Type B pancreatic cell (in vitro differentiated cells): ENCODE measurements around the gene HDDC3. TPM values are rescaled to one million over a fixed set of nuclear protein-coding genes. Genes with fewer than 3 reads are reported as not detected.

Experiments
- DNase-seq: peaks from one replicate; pipeline ENCODE4 v3.0.0; 2021; ENCODE audit warnings: mixed read lengths; ENCODE audit not compliant: unreplicated experiment; ENCODE audit errors: extremely low spot score
- H3K27ac Mint-ChIP-seq: 2 replicates; pipeline ENCODE4 v1.8.0; 2021; ENCODE audit warnings: mild to moderate bottlenecking, mixed read lengths
- H3K27me3 Mint-ChIP-seq: 2 replicates; pipeline ENCODE4 v1.8.0; 2021; ENCODE audit warnings: mixed read lengths
- H3K36me3 Mint-ChIP-seq: 2 replicates; pipeline ENCODE4 v1.8.0; 2021; ENCODE audit warnings: mixed read lengths
- H3K4me1 Mint-ChIP-seq: one replicate; pipeline ENCODE4 v1.8.0; 2021; ENCODE audit warnings: mixed read lengths; ENCODE audit not compliant: unreplicated experiment
- H3K4me3 Mint-ChIP-seq: 2 replicates; pipeline ENCODE4 v1.8.0; 2021; ENCODE audit warnings: mild to moderate bottlenecking, mixed read lengths
- H3K9me3 Mint-ChIP-seq: 2 replicates; pipeline ENCODE4 v1.8.0; 2021; ENCODE audit warnings: mixed read lengths
- total RNA-seq: library from RNA; stranded (reverse); gene quantifications from 2 replicates; pipeline ENCODE4 v1.2.1, GENCODE V29; 2021; ENCODE audit warnings: low replicate concordance
- TF ChIP-seq, protein P1 (sequence below): fragments of 200-600 bp; sonication (generic); conservative IDR thresholded peaks from 2 replicates; pipeline ENCODE4 v1.5.0; 2021; ENCODE audit warnings: antibody characterized with exemption, mild to moderate bottlenecking

HDDC3 gene
- total RNA-seq, 1 donor from 2014 or later: 16.8 TPM

DNA sequence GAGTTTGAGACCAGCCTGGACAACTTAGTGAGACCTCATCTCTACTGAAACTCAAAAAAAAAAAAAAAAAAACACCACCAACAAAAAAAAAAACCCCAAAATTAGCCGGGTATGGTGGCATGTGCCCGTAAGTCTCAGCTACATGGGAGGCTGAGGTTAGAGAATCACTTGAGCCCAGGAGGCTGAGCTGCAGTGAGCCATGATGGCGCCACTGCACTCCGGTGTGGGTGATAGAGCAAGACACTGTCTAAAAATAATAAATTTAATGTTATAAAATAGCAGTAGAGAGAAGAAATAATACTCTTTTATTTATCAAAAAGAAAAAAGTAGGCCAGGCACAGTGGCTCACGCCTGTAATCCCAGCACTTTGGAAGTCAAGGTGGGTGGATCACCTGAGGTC lies 39.8 kb upstream of the HDDC3 start:
- no peaks in the 10 kb centered on the region for H3K27me3 Mint-ChIP-seq
- no peak for DNase-seq
- no peaks in the 10 kb centered on the region for H3K9me3 Mint-ChIP-seq
- H3K27ac Mint-ChIP-seq: no peak overlapping the region
- H3K4me1 Mint-ChIP-seq: no peaks in the 10 kb centered on the region
- TF ChIP-seq, protein P1, sequence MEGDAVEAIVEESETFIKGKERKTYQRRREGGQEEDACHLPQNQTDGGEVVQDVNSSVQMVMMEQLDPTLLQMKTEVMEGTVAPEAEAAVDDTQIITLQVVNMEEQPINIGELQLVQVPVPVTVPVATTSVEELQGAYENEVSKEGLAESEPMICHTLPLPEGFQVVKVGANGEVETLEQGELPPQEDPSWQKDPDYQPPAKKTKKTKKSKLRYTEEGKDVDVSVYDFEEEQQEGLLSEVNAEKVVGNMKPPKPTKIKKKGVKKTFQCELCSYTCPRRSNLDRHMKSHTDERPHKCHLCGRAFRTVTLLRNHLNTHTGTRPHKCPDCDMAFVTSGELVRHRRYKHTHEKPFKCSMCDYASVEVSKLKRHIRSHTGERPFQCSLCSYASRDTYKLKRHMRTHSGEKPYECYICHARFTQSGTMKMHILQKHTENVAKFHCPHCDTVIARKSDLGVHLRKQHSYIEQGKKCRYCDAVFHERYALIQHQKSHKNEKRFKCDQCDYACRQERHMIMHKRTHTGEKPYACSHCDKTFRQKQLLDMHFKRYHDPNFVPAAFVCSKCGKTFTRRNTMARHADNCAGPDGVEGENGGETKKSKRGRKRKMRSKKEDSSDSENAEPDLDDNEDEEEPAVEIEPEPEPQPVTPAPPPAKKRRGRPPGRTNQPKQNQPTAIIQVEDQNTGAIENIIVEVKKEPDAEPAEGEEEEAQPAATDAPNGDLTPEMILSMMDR: no peak
- H3K36me3 Mint-ChIP-seq: peaks cover 15% of the 10 kb centered on the region
- no peak overlapping the region for H3K4me3 Mint-ChIP-seq

DNA sequence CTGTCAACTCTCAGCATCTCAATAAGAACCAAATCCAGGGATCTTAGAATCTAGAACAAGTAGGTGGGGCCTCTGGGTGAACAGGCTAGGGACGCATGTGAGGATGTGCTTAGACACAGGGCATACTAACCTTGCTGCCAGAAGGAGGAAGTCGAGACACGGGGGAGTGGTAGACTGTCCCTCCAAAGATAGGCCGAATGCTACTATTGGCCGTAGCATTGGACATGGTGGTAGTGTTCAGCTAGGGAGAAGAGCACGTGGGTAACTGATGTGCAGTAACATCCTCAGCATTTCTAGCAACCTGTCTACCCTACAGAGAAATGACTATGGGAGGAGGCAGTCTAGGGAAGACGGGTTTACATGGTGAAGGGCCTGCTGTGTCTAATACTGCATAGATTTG lies 37.9 kb upstream of the HDDC3 start:
- Mint-ChIP-seq H3K36me3 (peaks cover 12% of the 10 kb centered on the region), H3K27ac (no peak overlapping the region), H3K27me3 (no peaks in the 10 kb centered on the region), H3K9me3 (no peaks in the 10 kb centered on the region), H3K4me3 (no peak overlapping the region), H3K4me1 (no peaks in the 10 kb centered on the region)
- no peak for DNase-seq
- TF ChIP-seq, protein P1: no peak

GRCh38 chr15:90968434-90968833 lies 36.1 kb upstream of the HDDC3 start:
- peaks cover 9% of the 10 kb centered on the region for H3K36me3 Mint-ChIP-seq
- H3K27me3 Mint-ChIP-seq: no peaks in the 10 kb centered on the region
- DNase-seq: no peak
- TF ChIP-seq, protein P1: no peak
- no peaks in the 10 kb centered on the region for H3K4me1 Mint-ChIP-seq
- no peaks in the 10 kb centered on the region for H3K9me3 Mint-ChIP-seq
- H3K4me3 Mint-ChIP-seq: no peak overlapping the region
- H3K27ac Mint-ChIP-seq: no peak overlapping the region

DNA sequence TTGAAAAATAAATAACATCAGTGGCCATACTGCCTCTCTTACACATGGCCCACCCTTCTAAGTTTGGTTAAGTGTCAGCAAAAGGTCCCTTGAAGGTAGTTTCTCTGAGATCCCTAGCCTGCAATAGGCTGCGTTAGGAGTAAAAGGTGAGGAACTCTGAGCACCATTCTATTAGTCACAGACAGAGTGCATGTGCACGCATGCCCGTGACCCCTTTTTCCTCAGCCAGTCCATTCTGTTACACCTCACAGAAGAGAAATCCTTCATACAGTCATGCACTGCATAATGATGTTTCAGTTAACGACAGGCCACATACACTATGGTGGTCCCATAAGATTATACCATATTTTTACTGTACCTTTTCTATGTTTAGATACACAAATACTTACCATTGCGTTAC lies 34.9 kb upstream of the HDDC3 start:
- Mint-ChIP-seq H3K9me3 (no peaks in the 10 kb centered on the region), H3K4me3 (no peak overlapping the region), H3K36me3 (peaks cover 10% of the 10 kb centered on the region), H3K27me3 (no peaks in the 10 kb centered on the region), H3K4me1 (peaks cover under 1% of the 10 kb centered on the region), H3K27ac (no peak overlapping the region)
- DNase-seq: no peak
- TF ChIP-seq, protein P1: no peak

DNA sequence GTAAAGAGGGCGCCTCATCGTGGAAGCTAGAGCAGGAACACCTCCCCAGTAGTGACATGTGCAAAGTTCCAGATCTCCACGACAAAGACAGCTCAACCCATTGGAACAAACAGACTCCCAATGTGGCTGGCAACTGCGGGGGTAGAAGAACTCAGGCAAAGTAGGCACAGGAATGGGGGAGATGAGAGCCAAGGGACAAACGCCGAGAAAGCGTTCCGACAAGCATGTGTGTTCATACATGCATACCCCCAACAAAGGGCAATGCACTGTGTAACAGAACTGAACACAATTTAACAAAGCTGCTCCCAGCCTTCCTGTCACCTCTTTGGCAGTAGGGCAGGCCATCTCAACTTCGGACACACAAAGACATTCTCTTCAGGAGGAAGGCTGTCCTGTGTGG lies 33.9 kb upstream of the HDDC3 start:
- peaks cover 16% of the 10 kb centered on the region for H3K36me3 Mint-ChIP-seq
- no peaks in the 10 kb centered on the region for H3K27me3 Mint-ChIP-seq
- H3K9me3 Mint-ChIP-seq: no peaks in the 10 kb centered on the region
- TF ChIP-seq, protein P1: no peak
- no peak overlapping the region for H3K4me3 Mint-ChIP-seq
- peaks cover 3% of the 10 kb centered on the region for H3K4me1 Mint-ChIP-seq
- no peak overlapping the region for H3K27ac Mint-ChIP-seq
- no peak for DNase-seq

GRCh38 chr15:90962021-90962420 lies 29.7 kb upstream of the HDDC3 start:
- TF ChIP-seq, protein P1: no peak
- H3K27ac Mint-ChIP-seq: no peak overlapping the region
- peaks cover 3% of the 10 kb centered on the region for H3K4me1 Mint-ChIP-seq
- peaks cover 11% of the 10 kb centered on the region for H3K36me3 Mint-ChIP-seq
- no peaks in the 10 kb centered on the region for H3K9me3 Mint-ChIP-seq
- no peaks in the 10 kb centered on the region for H3K27me3 Mint-ChIP-seq
- no peak overlapping the region for H3K4me3 Mint-ChIP-seq
- no peak for DNase-seq
